GM19043 (cell line): Measurements from ENCODE around the gene CPNE6.

Source experiments
- ATAC-seq: cut with Tn5 transposase; IDR thresholded peaks from one replicate; pipeline ENCODE4 v1.9.1; 2021; ENCODE audit warnings: low read depth; ENCODE audit not compliant: unreplicated experiment

Gene CPNE6

GRCh38 chr14:24122898-24123297 lies 51.5 kb downstream of the CPNE6 start:
- ATAC-seq: no peak

- no peak for ATAC-seq
Measured at GRCh38 chr14:24123424-24124417, 52.4 kb downstream of the CPNE6 start.

- no peak for ATAC-seq
Measured at GRCh38 chr14:24126939-24127338, 55.6 kb downstream of the CPNE6 start.

GRCh38 chr14:24127673-24128072 lies 56.3 kb downstream of the CPNE6 start:
- ATAC-seq: no peak
